K562 (cell line): ENCODE results near the gene CPNE2. TPM values are rescaled to one million over a fixed set of nuclear protein-coding genes. Genes with fewer than 3 reads are reported as not detected.

Experiments used
- ATAC-seq: fragments of 200-7000 bp; cut with Tn5 transposase; 3 replicates; pipeline ENCODE4 v1.9.1; 2020; ENCODE audit warnings: moderate library complexity
- BruUV-seq: library from RNA; stranded (reverse); fragments of 400-500 nt; replicated peaks from 2 replicates; lab custom pipeline; 2021; lab: Mats Ljungman, UMichigan
- CTCF ChIA-PET: fragments of 300-600 bp; formaldehyde crosslinking; extraction: SDS; loops from one replicate; lab custom pipeline; 2021; ENCODE audit warnings: low intra/inter-chr PET ratio; lab: Yijun Ruan, JAX
- POLR2A ChIA-PET: fragments of 300-600, 350-650 bp; sonication (Branson Sonifier 250); formaldehyde crosslinking; extraction: SDS; loops from one replicate; lab custom pipeline; 2021; ENCODE audit warnings: antibody characterized with exemption, inconsistent platforms; lab: Yijun Ruan, JAX
- DNase-seq, 4 experiments: peaks; one replicate each; pipeline versions ENCODE4 v3.0.0 to v3.0.0-alpha.2; 2011 to 2018; ENCODE audit warnings: low spot score in 3 of 4, mixed read lengths in 3 of 4; ENCODE audit errors: extremely low read depth in 1 of 4
- FAIRE-seq: peaks from 2 replicates; lab custom pipeline; 2011; peaks lifted over from hg19 to GRCh38; lab: Jason Lieb, UNC
- H2AFZ ChIP-seq: 2 replicates; pipeline ENCODE4 v1.6.0; 2011; ENCODE audit warnings: low read depth, low read length, control low read depth, inconsistent platforms
- H3K27ac ChIP-seq: fragments of 200-600 bp; 3 replicates; pipeline ENCODE4 v1.8.0; 2011; ENCODE audit warnings: low read depth, mild to moderate bottlenecking, control low read depth, inconsistent platforms, low read length, moderate library complexity, mixed read lengths; ENCODE audit errors: extremely low read depth
- H3K27me3 ChIP-seq, 2 experiments: fragments of 300-600 bp in 1 of 2; 2 replicates in 1 of 2; 3 replicates in 1 of 2; pipeline versions ENCODE4 v1.6.0 to v1.8.0; 2011; ENCODE audit warnings: inconsistent platforms in 2 of 2, low read length in 2 of 2, mild to moderate bottlenecking in 1 of 2, mixed read lengths in 1 of 2, moderate library complexity in 1 of 2; ENCODE audit not compliant: control insufficient read depth in 2 of 2, insufficient read depth in 2 of 2
- H3K36me3 ChIP-seq: fragments of 300-600 bp; 3 replicates; pipeline ENCODE4 v1.8.0; 2011; ENCODE audit warnings: mild to moderate bottlenecking, low read length, inconsistent platforms; ENCODE audit not compliant: control insufficient read depth, insufficient read depth
- H3K4me1 ChIP-seq, 2 experiments: fragments of 200-600 bp in 1 of 2; replicated peaks in 1 of 2; 2 replicates in 1 of 2; 3 replicates in 1 of 2; pipeline versions ENCODE4 v1.5.1 to v1.8.0; 2011; ENCODE audit warnings: inconsistent platforms in 2 of 2, low read length in 2 of 2, mild to moderate bottlenecking in 1 of 2, mixed read lengths in 1 of 2, moderate library complexity in 1 of 2; ENCODE audit not compliant: control insufficient read depth in 2 of 2, insufficient read depth in 2 of 2
- H3K4me2 ChIP-seq: 2 replicates; pipeline ENCODE4 v1.6.1; 2011; ENCODE audit warnings: low read length, control low read depth, inconsistent platforms, mixed read lengths; ENCODE audit not compliant: insufficient read depth
- H3K4me3 ChIP-seq: fragments of 200-600 bp; sonication (generic), shearing (Covaris generic); 2 replicates; pipeline ENCODE4 v1.5.1; 2016; ENCODE audit warnings: control low read depth, inconsistent platforms
- H3K79me2 ChIP-seq: fragments of 200-600 bp; 3 replicates; pipeline ENCODE4 v1.8.0; 2011; ENCODE audit warnings: low read length, inconsistent platforms; ENCODE audit not compliant: control insufficient read depth, insufficient read depth
- H3K9ac ChIP-seq, 2 experiments: 2 replicates each; pipeline versions ENCODE4 v1.6.0 to v1.6.1; 2011; ENCODE audit warnings: low read depth in 2 of 2, low read length in 2 of 2, control low read depth in 1 of 2, inconsistent platforms in 1 of 2, mild to moderate bottlenecking in 1 of 2, mixed read lengths in 1 of 2; ENCODE audit not compliant: insufficient read depth in 1 of 2
- H3K9me1 ChIP-seq: one replicate; pipeline ENCODE4 v1.6.0; 2011; ENCODE audit warnings: inconsistent platforms, mild to moderate bottlenecking, low read length, moderate library complexity; ENCODE audit not compliant: control insufficient read depth, insufficient read depth
- H3K9me3 ChIP-seq: replicated peaks from 2 replicates; pipeline ENCODE4 v1.5.1; 2011; ENCODE audit warnings: low read depth, low read length, inconsistent platforms; ENCODE audit not compliant: control insufficient read depth, insufficient read depth
- H4K20me1 ChIP-seq: replicated peaks from 2 replicates; pipeline ENCODE4 v1.6.1; 2011; ENCODE audit warnings: low read length, inconsistent platforms, mixed read lengths; ENCODE audit not compliant: control insufficient read depth, insufficient read depth
- CHCHD3 ChIP-seq: fragments of 250-450 bp; sonication (Bioruptor Pico); IDR thresholded peaks from 2 replicates; pipeline ENCODE4 v2.1.2; 2022; ENCODE audit warnings: mild to moderate bottlenecking
- WGBS: fragments of 100-300 bp; shearing (Covaris generic); methylation state at CpG from one replicate; pipeline ENCODE4 v1.1.6; 2016; ENCODE audit warnings: low coverage, mixed read lengths; ENCODE audit not compliant: insufficient coverage; ENCODE audit errors: missing lambda C conversion rate; 5-methylcytosine and 5-hydroxymethylcytosine counted together
- in situ Hi-C: fragments of 300-500 bp; cut with MboI; formaldehyde crosslinking; loops from 4 replicates; pipeline ENCODE4 v1.15.0; 2018; ENCODE audit warnings: inconsistent platforms, mixed read lengths
- intact Hi-C: fragments of 100-400 bp; cut with micrococcal nuclease; formaldehyde crosslinking; loops from 2 replicates; pipeline ENCODE4 v1.14.2; 2022
- polyA plus RNA-seq, 8 experiments: library from polyadenylated mRNA; depleted of rRNA in 4 of 8; stranded (reverse) in 5 of 8; unstranded in 3 of 8; fragments of >200 nt; fragmentation: Nextera tagmentation in 2 of 8; fragmentation: Illumina TruSeq in 1 of 8; extraction: Ambion mirVana in 2 of 8; extraction: Trizol in 1 of 8; gene quantifications; 2 replicates each; pipeline versions ENCODE4 v1.2.1 to v1.2.3, GENCODE V29; 2011 to 2014; ENCODE audit warnings: inconsistent platforms in 1 of 8, missing spikeins in 1 of 8
- total RNA-seq, 7 experiments: library from RNA; depleted of rRNA in 6 of 7; stranded (reverse); fragments of >200 nt in 6 of 7; fragmentation: Illumina TruSeq in 2 of 7; extraction: Trizol in 2 of 7; gene quantifications; 2 replicates each; pipeline versions ENCODE4 v1.2.1 to v1.2.3, GENCODE V29; 2011 to 2021; ENCODE audit warnings: low replicate concordance in 1 of 7
- TF ChIP-seq, protein P1 (sequence below): fragments of 200-600 bp; sonication (generic); IDR thresholded peaks from one replicate; pipeline ENCODE4 v1.6.1; 2012; ENCODE audit warnings: mild to moderate bottlenecking, low read depth, low read length, inconsistent platforms

The CPNE2 gene
- total and polyA plus RNA-seq, 9 of the 15 experiments (the other 6 are each of a cell fraction or from before 2014, with no cell fraction given) = 3.0 to 13.9 (median 8.6) TPM

- Histone ChIP-seq H2AFZ (no peak overlapping the region), H3K79me2 (no peaks in the 10 kb centered on the region), H3K27ac (no peak overlapping the region), H3K4me3 (no peak overlapping the region), H3K4me1 (peaks cover 23 to 32% of the 10 kb centered on the region in 2 experiments; a peak in 4 of 5 replicates), H3K9ac (no peak overlapping the region), H3K9me3 (no peaks in the 10 kb centered on the region), H3K9me1 (no peaks in the 10 kb centered on the region), H3K36me3 (no peaks in the 10 kb centered on the region), H3K27me3 (peaks cover 0 to under 1% of the 10 kb centered on the region in 2 experiments; a peak in 2 of 5 replicates), H3K4me2 (no peak overlapping the region), H4K20me1 (peaks cover 23% of the 10 kb centered on the region)
- 51% methylated on average over 3 of the region's 3 CpGs for WGBS
- ChIA-PET POLR2A (no interaction called here), CTCF (no interaction called here)
- FAIRE-seq (no peak), DNase-seq (no peak), ATAC-seq (no peak)
- in situ Hi-C loops (no loop called here), intact Hi-C loops (no loop called here)
- BruUV-seq = no TSS peak
- TF ChIP-seq, protein P1, sequence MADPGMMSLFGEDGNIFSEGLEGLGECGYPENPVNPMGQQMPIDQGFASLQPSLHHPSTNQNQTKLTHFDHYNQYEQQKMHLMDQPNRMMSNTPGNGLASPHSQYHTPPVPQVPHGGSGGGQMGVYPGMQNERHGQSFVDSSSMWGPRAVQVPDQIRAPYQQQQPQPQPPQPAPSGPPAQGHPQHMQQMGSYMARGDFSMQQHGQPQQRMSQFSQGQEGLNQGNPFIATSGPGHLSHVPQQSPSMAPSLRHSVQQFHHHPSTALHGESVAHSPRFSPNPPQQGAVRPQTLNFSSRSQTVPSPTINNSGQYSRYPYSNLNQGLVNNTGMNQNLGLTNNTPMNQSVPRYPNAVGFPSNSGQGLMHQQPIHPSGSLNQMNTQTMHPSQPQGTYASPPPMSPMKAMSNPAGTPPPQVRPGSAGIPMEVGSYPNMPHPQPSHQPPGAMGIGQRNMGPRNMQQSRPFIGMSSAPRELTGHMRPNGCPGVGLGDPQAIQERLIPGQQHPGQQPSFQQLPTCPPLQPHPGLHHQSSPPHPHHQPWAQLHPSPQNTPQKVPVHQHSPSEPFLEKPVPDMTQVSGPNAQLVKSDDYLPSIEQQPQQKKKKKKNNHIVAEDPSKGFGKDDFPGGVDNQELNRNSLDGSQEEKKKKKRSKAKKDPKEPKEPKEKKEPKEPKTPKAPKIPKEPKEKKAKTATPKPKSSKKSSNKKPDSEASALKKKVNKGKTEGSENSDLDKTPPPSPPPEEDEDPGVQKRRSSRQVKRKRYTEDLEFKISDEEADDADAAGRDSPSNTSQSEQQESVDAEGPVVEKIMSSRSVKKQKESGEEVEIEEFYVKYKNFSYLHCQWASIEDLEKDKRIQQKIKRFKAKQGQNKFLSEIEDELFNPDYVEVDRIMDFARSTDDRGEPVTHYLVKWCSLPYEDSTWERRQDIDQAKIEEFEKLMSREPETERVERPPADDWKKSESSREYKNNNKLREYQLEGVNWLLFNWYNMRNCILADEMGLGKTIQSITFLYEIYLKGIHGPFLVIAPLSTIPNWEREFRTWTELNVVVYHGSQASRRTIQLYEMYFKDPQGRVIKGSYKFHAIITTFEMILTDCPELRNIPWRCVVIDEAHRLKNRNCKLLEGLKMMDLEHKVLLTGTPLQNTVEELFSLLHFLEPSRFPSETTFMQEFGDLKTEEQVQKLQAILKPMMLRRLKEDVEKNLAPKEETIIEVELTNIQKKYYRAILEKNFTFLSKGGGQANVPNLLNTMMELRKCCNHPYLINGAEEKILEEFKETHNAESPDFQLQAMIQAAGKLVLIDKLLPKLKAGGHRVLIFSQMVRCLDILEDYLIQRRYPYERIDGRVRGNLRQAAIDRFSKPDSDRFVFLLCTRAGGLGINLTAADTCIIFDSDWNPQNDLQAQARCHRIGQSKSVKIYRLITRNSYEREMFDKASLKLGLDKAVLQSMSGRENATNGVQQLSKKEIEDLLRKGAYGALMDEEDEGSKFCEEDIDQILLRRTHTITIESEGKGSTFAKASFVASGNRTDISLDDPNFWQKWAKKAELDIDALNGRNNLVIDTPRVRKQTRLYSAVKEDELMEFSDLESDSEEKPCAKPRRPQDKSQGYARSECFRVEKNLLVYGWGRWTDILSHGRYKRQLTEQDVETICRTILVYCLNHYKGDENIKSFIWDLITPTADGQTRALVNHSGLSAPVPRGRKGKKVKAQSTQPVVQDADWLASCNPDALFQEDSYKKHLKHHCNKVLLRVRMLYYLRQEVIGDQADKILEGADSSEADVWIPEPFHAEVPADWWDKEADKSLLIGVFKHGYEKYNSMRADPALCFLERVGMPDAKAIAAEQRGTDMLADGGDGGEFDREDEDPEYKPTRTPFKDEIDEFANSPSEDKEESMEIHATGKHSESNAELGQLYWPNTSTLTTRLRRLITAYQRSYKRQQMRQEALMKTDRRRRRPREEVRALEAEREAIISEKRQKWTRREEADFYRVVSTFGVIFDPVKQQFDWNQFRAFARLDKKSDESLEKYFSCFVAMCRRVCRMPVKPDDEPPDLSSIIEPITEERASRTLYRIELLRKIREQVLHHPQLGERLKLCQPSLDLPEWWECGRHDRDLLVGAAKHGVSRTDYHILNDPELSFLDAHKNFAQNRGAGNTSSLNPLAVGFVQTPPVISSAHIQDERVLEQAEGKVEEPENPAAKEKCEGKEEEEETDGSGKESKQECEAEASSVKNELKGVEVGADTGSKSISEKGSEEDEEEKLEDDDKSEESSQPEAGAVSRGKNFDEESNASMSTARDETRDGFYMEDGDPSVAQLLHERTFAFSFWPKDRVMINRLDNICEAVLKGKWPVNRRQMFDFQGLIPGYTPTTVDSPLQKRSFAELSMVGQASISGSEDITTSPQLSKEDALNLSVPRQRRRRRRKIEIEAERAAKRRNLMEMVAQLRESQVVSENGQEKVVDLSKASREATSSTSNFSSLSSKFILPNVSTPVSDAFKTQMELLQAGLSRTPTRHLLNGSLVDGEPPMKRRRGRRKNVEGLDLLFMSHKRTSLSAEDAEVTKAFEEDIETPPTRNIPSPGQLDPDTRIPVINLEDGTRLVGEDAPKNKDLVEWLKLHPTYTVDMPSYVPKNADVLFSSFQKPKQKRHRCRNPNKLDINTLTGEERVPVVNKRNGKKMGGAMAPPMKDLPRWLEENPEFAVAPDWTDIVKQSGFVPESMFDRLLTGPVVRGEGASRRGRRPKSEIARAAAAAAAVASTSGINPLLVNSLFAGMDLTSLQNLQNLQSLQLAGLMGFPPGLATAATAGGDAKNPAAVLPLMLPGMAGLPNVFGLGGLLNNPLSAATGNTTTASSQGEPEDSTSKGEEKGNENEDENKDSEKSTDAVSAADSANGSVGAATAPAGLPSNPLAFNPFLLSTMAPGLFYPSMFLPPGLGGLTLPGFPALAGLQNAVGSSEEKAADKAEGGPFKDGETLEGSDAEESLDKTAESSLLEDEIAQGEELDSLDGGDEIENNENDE = no peak
- TF ChIP-seq CHCHD3 (CRISPR knock-in tag) = no peak
Measured at GRCh38 chr16:57096192-57096591, 3.8 kb downstream of the CPNE2 start.
